ENCODE measurements around the gene CDH26.
A peak's percentile ranks its signal among the peaks of the same experiment; 100 is the strongest.

Gene CDH26

GRCh38 chr20:59985864-59986263 lies 27.6 kb downstream of the CDH26 start:
- no peak for DNase-seq

DNA sequence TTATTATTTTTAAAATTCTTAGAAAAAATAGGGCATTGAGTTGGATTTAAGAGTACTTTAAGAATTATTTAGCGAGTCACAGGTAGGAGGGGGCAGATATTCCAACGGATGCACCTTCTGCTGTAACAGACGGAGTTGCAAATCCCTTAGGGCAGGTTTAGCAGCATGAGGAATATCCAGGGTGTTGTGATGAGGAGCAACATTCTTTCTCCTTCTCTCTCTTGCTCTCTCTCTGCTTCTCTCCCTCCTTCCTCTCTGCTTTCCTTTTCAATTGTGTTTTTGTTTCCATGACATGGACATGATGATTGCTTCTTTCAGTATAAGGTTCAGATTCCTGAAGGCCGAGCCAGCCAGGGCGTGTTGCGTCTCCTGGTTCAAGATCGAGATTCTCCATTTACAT lies 28.9 kb downstream of the CDH26 start:
- DNase-seq: no peak

- DNase-seq: no peak
Observed at GRCh38 chr20:59988141-59988540, 29.9 kb downstream of the CDH26 start.

DNA sequence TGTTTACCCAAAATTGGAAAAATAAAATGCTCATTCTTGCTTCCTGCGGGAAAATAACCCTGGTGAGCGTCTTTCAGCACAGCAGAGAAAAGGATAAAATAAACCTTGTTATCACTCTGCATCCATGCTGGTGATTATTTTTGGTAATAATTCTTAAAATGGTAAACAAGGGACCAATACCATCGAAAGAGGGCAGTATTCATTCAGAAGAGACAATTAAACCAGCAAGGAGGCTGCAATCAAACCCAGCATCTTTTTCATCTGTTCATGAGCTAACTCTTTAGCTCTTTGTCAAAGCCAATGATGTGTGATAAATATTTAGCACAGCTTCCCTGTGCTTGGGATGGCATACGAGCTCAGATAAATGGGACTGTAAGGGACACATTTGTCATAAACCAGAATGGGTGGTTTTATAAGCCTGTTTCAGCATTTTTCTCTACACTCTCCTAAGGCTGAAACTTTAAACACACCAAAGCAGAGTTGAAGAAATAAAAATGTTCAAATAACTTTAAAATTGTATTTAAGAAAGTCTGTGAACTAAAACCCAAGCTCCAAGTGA lies 34.4 kb downstream of the CDH26 start:
- no peak for DNase-seq

DNA sequence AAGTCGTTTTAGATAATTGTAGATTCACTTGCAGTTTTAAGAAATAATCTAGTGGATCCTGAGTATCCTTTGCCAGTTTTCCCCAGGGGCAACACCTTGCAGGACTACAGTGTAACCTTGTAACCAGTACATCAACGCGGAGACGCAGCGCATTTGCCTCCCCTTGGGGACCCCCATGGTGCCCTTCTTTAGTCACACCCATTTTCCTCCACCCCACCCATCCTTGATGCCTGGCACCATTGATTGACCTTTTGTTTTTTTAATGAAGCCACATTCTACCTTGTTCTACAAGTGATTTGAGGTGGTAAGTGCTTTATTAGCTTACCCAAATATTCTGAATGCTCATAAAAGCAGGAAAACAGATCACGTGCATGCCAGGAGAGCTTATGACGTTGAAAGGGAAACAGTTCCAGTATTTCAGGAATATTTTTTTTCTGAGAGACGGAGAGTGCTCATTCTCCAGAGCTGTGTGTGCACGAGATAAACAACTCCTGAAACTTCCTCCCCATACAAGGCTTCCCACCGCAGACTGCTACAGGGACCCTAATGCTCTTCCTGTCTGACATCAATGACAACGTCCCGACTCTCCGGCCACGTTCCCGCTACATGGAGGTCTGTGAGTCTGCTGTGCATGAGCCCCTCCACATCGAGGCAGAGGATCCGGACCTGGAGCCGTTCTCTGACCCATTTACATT lies 35.7 kb downstream of the CDH26 start:
- DNase-seq: no peak

GRCh38 chr20:59994697-59995122 lies 36.5 kb downstream of the CDH26 start:
- DNase-seq: no peak

DNA sequence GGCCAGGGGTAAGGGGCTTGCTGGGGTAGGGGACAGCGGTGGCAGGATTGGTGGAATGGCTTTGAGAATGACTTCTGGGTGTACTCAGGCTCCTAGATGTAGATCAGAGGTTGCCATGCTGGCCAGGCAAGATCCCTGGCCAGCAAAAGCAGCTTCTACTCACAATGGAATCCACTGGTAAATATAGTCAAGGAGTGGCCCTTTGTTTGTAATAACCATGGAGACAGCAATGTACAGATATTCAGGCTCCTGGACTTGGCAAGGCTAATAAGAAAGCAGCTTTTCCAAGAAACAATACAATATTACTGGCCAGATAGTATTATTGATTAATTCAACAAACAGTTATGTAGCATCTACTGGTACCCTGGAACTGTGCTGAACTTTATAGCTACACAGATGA lies 37.9 kb downstream of the CDH26 start:
- DNase-seq: no peak

GRCh38 chr20:59997896-59998295 lies 39.7 kb downstream of the CDH26 start:
- no peak for DNase-seq

DNA sequence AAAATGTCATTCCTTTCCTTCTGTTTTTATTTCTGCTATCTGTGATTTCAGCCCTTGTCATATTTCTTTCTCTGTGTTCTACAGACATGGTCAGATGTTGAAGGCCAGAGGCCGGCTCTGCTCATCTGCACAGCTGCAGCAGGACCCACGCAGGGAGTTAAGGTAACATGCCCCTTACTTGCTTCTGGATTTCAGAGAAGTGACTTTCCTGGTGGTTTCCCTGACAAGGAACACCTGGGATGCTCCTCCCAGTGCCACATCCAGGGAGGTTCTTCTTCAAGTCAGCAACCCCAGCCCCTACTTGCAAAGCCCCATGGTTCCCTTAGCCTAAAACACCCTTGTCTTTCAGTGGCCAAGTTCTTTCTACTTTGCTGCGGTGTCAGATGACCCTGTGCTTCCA lies 41.3 kb downstream of the CDH26 start:
- no peak for DNase-seq

DNA sequence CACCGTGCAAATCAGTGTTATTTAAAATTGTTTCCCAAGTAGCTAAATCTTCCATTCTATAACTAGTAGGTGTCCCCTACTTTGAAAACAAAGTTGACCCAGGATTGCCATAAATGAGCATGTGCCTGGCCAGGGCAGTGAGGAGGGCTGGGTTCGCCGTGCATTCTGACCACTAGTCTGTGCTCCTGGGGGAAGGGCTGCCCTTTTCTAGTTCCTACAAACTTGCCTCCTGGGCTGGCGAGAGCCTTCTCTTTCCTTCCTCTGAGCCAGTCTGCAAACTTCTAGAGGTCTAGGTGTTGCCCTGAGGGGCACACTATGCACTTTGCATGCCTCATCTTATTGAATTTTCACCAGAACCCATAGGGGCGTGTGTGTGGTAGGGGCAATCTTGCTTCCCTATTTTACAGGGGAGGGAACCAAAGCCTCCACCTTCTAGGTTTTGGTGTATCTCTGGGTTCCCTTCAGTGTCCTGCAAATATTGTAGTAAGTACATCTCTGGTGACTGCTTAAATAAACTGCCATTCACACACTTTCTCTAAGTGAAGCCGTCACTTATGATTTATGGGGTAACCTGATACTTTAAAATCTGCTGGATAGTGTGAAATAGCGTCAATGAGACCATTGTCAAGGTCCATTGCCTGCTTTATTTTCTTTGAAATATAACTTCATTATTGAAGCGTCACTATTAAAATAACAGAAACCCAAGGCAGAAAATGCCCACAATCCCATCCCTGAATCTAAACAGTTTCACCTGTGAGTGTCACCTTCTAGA lies 42.2 kb downstream of the CDH26 start:
- no peak for DNase-seq

GRCh38 chr20:60001108-60001507 lies 42.9 kb downstream of the CDH26 start:
- DNase-seq: peak; percentile 5

GRCh38 chr20:60003776-60004175 lies 45.6 kb downstream of the CDH26 start:
- DNase-seq: no peak

DNA sequence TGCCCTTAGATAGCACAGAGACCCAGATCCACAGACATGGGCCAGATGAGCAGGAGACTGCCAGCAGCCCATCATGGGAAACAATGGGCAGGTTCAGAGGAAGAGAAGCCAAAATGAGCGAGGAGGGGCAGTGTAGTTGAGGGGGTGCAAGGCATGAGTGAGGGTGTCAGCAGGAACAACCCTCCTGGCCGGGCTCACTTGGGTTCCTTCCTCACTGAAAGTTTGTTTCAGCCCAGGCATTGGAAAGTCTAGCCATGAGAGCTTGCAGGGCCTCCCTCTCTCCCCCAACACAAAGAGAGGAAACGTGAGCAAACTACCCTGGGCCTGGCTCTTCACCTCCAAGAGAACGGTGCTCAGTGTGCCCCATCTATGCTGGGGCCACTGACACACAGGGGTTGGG lies 48.0 kb downstream of the CDH26 start:
- no peak for DNase-seq

DNA sequence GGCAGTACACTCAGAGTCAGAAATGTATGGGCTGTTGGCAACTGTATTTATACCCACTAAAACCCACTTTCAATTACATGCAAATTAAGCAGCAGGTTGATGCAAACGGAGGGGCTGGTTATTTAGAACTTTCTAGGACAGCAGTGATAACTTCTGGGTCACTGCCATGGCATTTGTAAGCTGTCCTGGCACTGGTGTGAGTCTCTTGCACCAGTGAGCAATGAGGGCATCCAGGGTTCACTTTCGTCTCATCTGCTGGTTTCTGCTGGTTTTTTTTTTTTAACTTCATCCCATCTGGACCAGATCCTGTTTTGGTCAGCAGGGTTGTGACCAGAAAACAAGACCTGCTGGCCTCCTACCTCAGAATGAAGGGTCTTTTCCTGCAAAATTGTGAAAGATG lies 49.2 kb downstream of the CDH26 start:
- no peak for DNase-seq

GRCh38 chr20:60008130-60008808 lies 50.0 kb downstream of the CDH26 start:
- no peak for DNase-seq

- DNase-seq: no peak
Observed at GRCh38 chr20:60009318-60009717, 51.1 kb downstream of the CDH26 start.

GRCh38 chr20:60009826-60010616 lies 51.8 kb downstream of the CDH26 start:
- DNase-seq: no peak

DNA sequence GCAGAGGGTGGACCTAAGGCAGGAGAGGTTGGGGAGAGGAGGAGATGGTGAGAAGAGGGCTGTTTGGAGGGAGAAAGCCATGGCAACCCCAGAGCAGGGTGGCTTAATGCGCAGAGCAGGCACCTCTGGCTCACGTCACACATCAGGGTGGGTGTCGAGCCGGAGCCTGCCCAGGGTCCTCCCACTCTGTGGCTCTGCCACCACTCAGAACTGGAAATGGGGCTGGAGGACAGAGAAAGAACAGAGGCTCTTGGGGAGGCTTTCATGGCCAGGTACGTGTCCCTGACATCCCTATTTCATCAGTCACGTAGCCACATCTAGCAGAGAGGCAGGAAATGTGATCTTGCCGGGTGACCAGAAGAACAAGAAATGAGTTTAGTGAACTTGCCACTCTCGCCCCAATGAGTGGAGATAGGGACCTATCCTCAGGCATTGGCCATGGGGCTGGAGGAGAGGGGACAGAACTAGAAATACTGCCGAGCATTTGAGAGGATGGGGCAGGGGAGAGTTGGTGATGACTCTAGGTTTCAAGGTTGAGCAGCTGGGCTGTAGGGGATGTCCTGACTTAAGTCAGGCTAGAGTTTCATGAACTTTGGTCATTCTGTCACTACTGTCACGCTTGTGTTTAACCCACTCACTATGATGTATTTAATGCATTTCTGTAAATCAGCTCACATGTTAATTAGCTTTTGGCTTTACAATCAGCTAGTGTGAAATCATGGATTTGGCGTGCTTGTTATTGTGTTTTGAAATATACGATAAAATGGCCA lies 52.7 kb downstream of the CDH26 start:
- no peak for DNase-seq

DNA sequence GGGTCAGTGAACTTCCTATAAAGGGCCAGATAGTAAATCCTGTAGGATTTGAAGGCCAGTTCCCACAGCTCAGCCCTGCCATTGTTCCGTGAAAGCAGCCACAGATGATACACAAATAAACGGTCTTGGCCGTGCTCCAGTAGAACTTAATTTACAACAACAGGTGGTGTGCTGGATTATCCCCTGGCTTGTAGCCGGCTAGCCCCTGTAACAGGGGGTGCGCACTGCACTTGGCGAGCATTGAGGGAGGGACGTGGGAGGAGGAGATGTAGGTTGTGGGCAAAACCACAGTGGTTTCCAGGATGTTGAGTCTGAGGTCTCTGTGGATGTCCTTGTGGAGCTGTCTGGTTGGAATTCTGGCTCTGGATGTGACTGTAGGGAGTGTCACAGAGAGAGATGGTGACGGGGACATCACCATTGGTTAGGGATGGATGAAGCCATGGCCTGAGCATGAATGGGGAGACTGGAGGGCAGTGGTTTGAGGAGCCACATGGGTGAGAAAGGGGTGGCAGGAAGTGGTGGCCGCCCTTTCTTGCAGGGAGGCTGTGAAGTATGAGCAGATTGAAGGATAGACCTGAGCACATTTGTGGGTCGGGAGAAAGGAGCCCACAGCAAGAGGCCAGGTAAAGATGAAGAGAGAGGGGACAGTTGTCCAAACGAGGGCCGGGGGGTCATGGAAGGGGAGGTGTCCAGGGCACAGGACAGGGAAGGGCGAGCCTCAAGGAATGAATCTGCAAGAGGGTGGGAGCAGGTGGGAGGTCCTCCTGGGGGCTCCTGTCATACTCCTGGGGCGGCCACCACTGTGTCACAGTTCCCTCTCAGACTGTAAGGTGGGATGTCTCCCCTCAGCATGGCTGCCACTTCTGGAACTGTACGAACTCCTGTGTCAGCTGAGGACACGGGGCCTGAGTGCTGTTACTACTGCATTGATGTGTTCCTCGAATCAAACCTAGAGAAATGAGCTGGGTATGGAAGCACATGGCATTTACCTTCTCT lies 53.6 kb downstream of the CDH26 start:
- DNase-seq: no peak

All from fibroblast of skin of back (primary cell).